KMS-11 (cell line): ENCODE measurements around the gene SLC25A39.
"Not testable (repeated sequence)": the region's sequence is repeated elsewhere in the genome, so short reads cannot be mapped to it uniquely, and the experiment has no call there.

Source experiments
- H2AFZ ChIP-seq: fragments of 200-600 bp; sonication (generic); 2 replicates; pipeline ENCODE4 v1.6.1; 2016; ENCODE audit warnings: antibody characterized with exemption, mixed run types, low read depth
- H3K27ac ChIP-seq: fragments of 200-600 bp; sonication (generic); 2 replicates; pipeline ENCODE4 v1.6.1; 2016; ENCODE audit warnings: mild to moderate bottlenecking, mixed run types
- H3K27me3 ChIP-seq: fragments of 200-600 bp; sonication (generic); 2 replicates; pipeline ENCODE4 v1.6.1; 2017; ENCODE audit warnings: mild to moderate bottlenecking, low read depth, mixed run types, moderate library complexity; ENCODE audit not compliant: insufficient read depth
- H3K36me3 ChIP-seq: fragments of 200-600 bp; sonication (generic); 2 replicates; pipeline ENCODE4 v1.6.1; 2017; ENCODE audit warnings: mild to moderate bottlenecking, mixed run types; ENCODE audit not compliant: insufficient read depth
- H3K4me1 ChIP-seq: fragments of 200-600 bp; sonication (generic); 2 replicates; pipeline ENCODE4 v1.6.1; 2016; ENCODE audit warnings: mild to moderate bottlenecking, low read depth, mixed run types; ENCODE audit not compliant: poor library complexity, severe bottlenecking
- H3K4me2 ChIP-seq: fragments of 200-600 bp; sonication (generic); 2 replicates; pipeline ENCODE4 v1.7.0; 2016; ENCODE audit warnings: mild to moderate bottlenecking, mixed run types
- H3K4me3 ChIP-seq: fragments of 200-600 bp; sonication (generic); IDR thresholded peaks from 2 replicates; pipeline ENCODE4 v1.6.1; 2017; ENCODE audit warnings: low read depth, low read length, mixed read lengths; ENCODE audit not compliant: insufficient read depth
- H3K79me2 ChIP-seq: fragments of 200-600 bp; sonication (generic); 2 replicates; pipeline ENCODE4 v1.6.1; 2016; ENCODE audit warnings: low read depth, mixed run types; ENCODE audit not compliant: insufficient read depth
- H3K9ac ChIP-seq: fragments of 200-600 bp; sonication (generic); 2 replicates; pipeline ENCODE4 v1.6.1; 2016; ENCODE audit warnings: mild to moderate bottlenecking, mixed run types
- H4K20me1 ChIP-seq: fragments of 200-600 bp; sonication (generic); 2 replicates; pipeline ENCODE4 v1.6.1; 2016; ENCODE audit warnings: mild to moderate bottlenecking, mixed run types; ENCODE audit not compliant: insufficient read depth
- CTCF ChIP-seq: fragments of 200-600 bp; sonication (generic); conservative IDR thresholded peaks from 2 replicates; pipeline ENCODE4 v1.6.1; 2017; ENCODE audit warnings: low read depth, mild to moderate bottlenecking, antibody characterized with exemption, low read length, moderate library complexity, mixed read lengths

SLC25A39 gene

GRCh38 chr17:44367231-44367979, 42.8 kb upstream of the SLC25A39 start:
- Histone ChIP-seq H2AFZ (no peak overlapping the region), H3K4me3 (no peak overlapping the region), H3K79me2 (no peaks in the 10 kb centered on the region), H3K9ac (no peak overlapping the region), H3K4me2 (no peak overlapping the region), H3K36me3 (no peaks in the 10 kb centered on the region), H3K4me1 (peaks cover 9% of the 10 kb centered on the region), H4K20me1 (no peaks in the 10 kb centered on the region), H3K27ac (no peak overlapping the region), H3K27me3 (peaks cover 39% of the 10 kb centered on the region)
- TF ChIP-seq CTCF = no peak

GRCh38 chr17:44365051-44365450, 40.4 kb upstream of the SLC25A39 start:
- H3K4me3 ChIP-seq, H3K9ac ChIP-seq, H3K4me2 ChIP-seq, H4K20me1 ChIP-seq, H2AFZ ChIP-seq, H3K27ac ChIP-seq, H3K79me2 ChIP-seq, H3K36me3 ChIP-seq: not testable (repeated sequence)
- Histone ChIP-seq H3K4me1 (peaks cover 10% of the 10 kb centered on the region), H3K27me3 (peaks cover 32% of the 10 kb centered on the region)

GRCh38 chr17:44363613-44364159, 39.1 kb upstream of the SLC25A39 start, which contains the start of gene FAM171A2:
TSS of gene FAM171A2 (minus strand) at chr17:44363853. CDS start at chr17:44363714, 139 bp downstream.
- TF ChIP-seq CTCF = peak; percentile 70
- no peaks in the 10 kb centered on the region for H3K79me2 ChIP-seq
- H4K20me1 ChIP-seq = no peaks in the 10 kb centered on the region
- no peaks in the 10 kb centered on the region for H3K36me3 ChIP-seq
- H3K4me3 ChIP-seq = no peak within 1 kb of the TSS
- no peak within 1 kb of the TSS for H3K27ac ChIP-seq
- peak within 1 kb of the TSS; percentile 50; the same call in 1 of the 2 replicates for H3K9ac ChIP-seq
- H2AFZ ChIP-seq = peak within 1 kb of the TSS; percentile 98
- H3K4me2 ChIP-seq = peak within 1 kb of the TSS; percentile 85
- peaks cover 32% of the 10 kb centered on the region for H3K27me3 ChIP-seq
- peaks cover 16% of the 10 kb centered on the region for H3K4me1 ChIP-seq

- H2AFZ ChIP-seq = peak overlapping the region; percentile 98
- H3K9ac ChIP-seq = peak overlapping the region; percentile 50; the same call in 1 of the 2 replicates
- H3K4me3 ChIP-seq = no peak overlapping the region
- peaks cover 16% of the 10 kb centered on the region for H3K4me1 ChIP-seq
- H3K36me3 ChIP-seq = no peaks in the 10 kb centered on the region
- peaks cover 32% of the 10 kb centered on the region for H3K27me3 ChIP-seq
- H3K27ac ChIP-seq = no peak overlapping the region
- no peaks in the 10 kb centered on the region for H3K79me2 ChIP-seq
- no peak for TF ChIP-seq CTCF
- no peaks in the 10 kb centered on the region for H4K20me1 ChIP-seq
- H3K4me2 ChIP-seq = peak overlapping the region; percentile 85
Observed at GRCh38 chr17:44362949-44363612, 38.5 kb upstream of the SLC25A39 start.
